Non-pigmented ciliary epithelial cell (primary cell): ENCODE results near the gene NFKBIZ.
A peak's percentile ranks its signal among the peaks of the same experiment; 100 is the strongest.
"Not testable (repeated sequence)": the region's sequence is repeated elsewhere in the genome, so short reads cannot be mapped to it uniquely, and the experiment has no call there.

Experiments used
- DNase-seq: peaks from one replicate; pipeline ENCODE4 v3.0.0-alpha.2; 2010; ENCODE audit warnings: low read depth

Gene NFKBIZ

DNA sequence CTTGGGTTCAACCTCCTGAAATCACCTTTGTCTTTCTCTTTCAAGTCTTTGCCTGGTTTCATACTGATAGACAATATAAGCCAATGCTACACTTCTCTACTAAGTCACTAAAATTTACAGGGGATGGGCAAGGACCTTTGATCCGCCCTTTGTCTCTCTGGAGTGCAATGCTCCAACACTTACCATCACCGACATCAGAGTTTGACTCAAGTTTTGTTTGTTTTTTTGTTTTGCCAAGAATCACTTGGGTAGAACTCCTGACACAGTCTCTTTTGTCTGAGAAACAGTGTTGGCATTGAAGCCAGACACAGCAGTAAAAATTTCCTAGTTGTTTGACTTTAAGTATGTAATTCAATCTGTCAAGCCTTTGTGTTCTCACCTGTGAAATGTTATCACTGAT, 29.3 kb downstream of the NFKBIZ start:
- no peak for DNase-seq

DNA sequence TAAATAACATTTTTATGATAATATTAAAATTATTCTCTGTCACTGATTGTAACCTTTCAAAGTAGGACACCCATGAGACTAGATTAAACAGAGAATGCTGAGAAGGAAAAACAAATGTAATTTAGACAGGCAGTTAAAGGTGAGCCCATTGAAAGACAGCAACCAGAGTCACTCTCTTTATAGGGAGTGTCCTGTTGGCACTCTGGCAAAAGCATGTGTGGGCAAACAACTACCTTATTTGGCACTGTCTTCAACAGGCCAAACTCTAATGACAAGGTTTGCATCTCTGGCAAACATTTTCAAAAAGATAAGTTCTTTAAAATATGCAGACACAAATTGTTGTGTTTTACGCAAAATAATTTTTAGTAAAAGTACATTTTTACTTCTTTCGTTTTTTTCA, 29.8 kb downstream of the NFKBIZ start:
- no peak for DNase-seq

DNA sequence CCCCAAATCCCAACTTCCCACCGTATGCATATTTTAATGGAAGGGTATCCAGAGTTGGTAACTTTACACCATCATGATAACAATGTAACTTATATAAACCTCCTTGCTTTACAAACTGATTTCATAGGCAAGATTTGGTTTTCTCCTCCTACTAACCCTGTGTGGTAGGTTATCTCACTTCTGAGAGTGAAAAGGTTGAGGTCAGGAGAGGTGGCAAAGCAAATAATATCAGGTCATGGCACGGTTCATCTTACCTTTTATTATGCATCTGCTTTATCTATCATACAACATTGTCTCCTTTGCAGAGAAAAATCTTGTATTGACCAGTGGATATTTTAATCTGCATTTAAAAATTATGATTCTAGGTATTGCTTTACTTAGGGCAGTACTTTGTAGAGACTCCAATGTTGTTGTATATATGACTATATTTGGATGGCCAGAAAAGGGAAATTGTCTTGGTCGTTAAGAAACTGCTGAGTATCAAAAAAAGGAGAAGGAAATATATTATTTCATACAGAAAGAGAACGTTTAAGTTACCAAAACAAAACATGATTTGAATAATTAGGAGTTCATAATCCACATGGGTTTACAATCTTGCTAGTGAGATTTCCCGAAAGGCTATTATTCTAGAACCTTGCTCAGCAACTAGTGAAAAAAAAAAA, 30.4 kb downstream of the NFKBIZ start:
- no peak for DNase-seq

DNA sequence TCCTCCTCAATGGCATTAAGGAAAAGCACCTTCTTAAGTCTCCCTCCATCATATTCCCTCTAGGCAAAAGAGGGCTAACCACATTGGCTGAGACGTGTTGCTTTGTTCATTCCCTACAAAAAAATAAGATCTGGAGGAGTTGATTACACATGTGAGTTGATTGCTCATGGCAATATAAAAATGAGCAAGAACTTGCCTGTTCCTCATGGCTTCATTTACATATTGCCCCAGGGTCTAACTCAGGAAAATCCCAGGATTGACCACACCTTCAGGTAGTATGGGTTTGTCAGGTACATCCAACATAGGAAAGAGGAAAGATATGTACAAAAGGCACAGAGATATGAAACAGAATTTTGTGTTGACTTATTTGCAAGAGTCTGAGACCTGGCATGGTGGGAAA, 35.5 kb downstream of the NFKBIZ start:
- DNase-seq = no peak

DNA sequence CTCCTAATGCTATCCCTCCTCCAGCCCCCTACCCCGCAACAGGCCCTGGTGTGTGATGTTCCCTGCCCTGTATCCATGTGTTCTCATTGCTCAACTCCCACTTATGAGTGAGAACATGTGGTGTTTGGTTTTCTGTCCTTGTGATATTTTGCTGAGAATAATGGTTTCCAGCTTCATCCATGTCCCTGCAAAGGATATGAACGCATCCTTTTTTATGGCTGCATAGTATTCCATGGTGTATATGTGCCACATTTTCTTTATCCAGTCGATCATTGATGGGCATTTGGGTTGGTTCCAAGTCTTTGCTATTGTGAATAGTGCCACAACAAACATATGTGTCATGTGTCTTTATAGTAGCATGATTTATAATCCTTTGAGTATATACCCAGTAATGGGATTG, 36.3 kb downstream of the NFKBIZ start:
- DNase-seq = not testable (repeated sequence)

DNA sequence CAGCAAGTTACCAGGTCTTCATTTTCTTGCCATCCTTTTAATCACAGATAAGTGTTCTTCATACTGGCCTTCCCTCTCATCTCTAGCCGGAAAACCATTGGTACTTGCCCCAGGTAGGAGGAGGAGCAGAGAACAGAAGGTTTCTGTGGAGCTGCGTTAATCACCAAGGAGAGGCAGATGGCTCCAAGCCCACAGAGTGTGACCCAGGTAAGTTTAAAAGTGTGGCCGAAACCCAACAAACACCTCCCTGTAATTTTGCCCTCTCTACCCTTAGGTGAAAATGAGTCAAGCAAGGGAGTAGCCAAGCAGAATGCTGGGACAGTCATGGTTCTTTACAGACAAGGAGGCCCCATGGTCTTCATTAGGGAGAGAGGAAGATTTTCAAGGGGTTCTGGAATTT, 37.3 kb downstream of the NFKBIZ start:
- no peak for DNase-seq

DNA sequence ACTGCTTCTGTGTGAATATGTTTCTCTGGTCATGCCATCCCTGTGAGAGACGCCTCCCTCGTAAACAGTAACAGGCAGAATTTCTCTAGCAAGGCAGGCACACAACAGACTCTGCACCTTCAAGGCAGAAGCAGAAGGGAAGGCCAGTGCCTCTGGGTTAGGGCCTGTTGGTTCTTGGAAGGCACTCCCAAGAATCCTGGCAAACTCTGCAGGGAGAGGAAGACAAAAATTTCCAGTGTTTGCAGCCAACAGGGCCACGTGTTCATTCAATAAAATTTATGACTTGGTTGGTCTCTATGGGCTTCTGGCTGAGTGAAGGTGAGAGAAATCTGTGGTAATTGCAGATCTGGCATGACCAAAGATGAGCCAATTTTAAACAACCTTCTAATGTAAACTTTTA, 39.3 kb downstream of the NFKBIZ start:
- no peak for DNase-seq

GRCh38 chr3:101890716-101891115, 41.4 kb downstream of the NFKBIZ start:
- DNase-seq = peak; percentile 75

DNA sequence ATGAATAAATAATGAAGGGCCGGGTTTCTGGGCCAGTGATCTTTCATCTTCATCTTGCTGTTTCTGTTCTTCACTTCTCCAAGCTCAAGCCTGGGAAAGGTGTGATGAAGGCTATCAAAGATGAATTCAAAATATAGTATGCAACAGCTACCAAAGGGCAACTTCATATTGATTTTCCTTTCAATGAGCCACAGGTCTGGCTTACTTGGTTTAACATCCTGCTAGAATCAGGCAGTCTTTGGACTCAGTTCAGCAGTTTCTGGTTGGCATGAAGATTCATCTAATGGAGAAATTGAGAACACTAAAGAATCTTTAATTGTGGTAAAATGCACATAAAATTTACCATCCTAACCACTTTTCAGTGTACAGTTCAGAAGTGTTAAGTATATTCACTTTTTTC, 43.3 kb downstream of the NFKBIZ start:
- no peak for DNase-seq

- no peak for DNase-seq
Measured at GRCh38 chr3:101896083-101896757, 46.9 kb downstream of the NFKBIZ start.

- DNase-seq = no peak
Measured at GRCh38 chr3:101897013-101897412, 47.7 kb downstream of the NFKBIZ start.

DNA sequence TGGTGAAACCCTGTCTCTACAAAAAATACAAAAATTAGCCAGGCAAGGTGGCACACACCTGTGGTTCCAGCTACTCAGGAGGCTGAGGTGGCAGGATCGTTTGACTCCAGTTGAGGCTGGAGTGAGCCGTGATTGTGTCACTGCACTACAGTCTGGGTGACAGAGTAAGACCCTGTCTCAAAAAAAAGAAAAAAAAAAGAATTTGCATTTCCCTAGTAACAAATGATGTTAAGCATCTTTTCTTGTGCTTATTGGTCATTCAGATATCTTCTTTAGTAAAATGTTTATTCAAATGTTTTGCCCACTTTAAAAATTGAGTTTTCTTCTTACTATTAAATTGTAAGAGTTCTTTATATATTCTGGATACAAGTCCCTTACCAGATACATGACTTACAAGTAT, 48.7 kb downstream of the NFKBIZ start:
- DNase-seq = no peak

DNA sequence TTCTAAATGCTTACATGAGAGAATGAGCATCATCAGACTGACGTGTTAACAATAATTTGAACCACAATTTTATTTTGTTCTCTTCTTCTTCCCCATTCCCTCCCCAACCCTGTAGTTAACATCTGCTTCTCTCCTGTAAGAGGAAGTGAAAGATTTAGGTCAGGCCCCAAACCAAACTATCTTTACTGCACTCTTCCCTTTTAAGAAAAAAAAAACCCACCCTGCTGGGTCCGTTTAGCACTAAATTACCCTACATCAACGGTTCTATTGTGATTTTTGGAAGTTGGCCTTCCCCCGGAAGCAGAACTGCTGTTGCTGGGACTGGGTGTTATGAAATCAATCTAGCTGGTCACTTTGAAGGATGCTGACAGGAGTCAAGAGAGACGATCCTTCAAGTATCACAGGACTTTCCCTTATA, 49.4 kb downstream of the NFKBIZ start:
- no peak for DNase-seq

- DNase-seq = no peak
Measured at GRCh38 chr3:101900316-101900715, 51.0 kb downstream of the NFKBIZ start.

DNA sequence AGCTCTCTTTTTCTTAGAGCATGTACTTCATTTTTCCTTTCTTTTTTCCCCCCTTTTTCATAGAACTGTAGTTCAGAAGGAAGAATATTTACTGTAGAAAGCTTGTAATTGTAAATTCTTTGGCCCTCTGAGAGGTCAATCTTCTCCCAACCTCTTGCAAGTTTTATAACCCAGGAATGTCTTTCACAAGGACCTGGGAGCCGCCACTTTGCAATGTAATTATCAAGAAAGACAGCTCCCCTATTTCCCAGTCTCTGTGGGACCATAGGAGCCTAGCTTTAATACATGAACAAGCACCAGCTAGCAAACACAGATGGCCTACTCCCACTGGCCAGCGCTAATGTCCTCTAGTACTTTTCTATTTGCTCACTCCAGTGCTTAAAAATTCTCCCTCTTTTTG, 51.4 kb downstream of the NFKBIZ start:
- DNase-seq = no peak

GRCh38 chr3:101902041-101902440, 52.7 kb downstream of the NFKBIZ start:
- peak; percentile 88 for DNase-seq

DNA sequence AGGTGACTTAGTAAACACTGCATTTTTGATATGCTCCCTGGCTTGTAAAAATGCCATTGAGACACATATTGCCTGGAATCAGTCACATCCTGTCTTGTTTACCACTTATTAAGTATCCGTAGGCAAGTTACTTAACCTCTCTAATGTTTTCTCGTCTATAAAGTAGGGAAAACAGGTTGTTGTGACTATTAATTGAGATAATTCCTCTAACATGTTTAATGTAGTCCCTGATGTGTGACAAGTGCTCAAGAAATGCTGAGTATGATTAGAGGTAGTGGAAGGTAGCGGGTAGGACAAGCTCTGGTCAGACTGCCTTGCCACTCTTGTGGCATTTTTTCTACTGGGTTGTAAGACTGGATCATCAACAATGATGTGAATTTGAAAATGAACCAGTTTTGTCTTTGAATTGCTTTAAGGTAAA, 54.1 kb downstream of the NFKBIZ start:
- no peak for DNase-seq

DNA sequence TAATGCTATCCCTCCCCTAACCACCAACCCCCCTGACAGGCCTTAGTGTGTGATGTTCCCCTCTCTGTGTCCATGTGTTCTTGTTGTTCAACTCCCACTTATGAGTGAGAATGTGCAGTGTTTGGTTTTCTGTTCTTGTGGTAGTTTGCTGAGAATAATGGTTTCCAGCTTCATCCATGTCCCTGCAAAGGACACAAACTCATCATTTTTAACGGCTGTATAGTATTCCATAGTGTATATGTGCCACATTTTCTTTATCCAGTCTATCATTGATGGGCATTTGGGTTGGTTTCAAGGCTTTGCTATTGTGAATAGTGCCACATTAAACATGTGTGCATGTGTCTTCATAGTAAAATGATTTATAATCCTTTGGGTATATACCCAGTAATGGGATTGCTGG, 56.3 kb downstream of the NFKBIZ start:
- DNase-seq = not testable (repeated sequence)
